SK-N-SH (cell line): ENCODE measurements around the gene CDH13. TPM values are rescaled to one million over a fixed set of nuclear protein-coding genes. Genes with fewer than 3 reads are reported as not detected.

Experiments used
- CTCF ChIA-PET: fragments of 300-600, 350-600 bp; formaldehyde crosslinking; extraction: SDS; loops from one replicate; lab custom pipeline; 2021; lab: Yijun Ruan, JAX
- POLR2A ChIA-PET: fragments of 350-600 bp; sonication (Branson Sonifier 250); formaldehyde crosslinking; extraction: SDS; loops from one replicate; lab custom pipeline; 2020; ENCODE audit warnings: antibody characterized with exemption, inconsistent platforms; lab: Yijun Ruan, JAX
- DNase-seq: peaks from one replicate; pipeline ENCODE4 v3.0.0; 2012
- H2AFZ ChIP-seq: fragments of 200-600 bp; sonication (generic); 2 replicates; pipeline ENCODE4 v1.8.1; 2016; ENCODE audit warnings: antibody characterized with exemption, mild to moderate bottlenecking, low read depth
- H3F3A ChIP-seq: fragments of 200-600 bp; sonication (generic); replicated peaks from 2 replicates; pipeline ENCODE3; 2016; ENCODE audit warnings: antibody characterized with exemption, mild to moderate bottlenecking; ENCODE audit not compliant: insufficient read depth
- H3K27ac ChIP-seq, 2 experiments: fragments of 200-500 bp in 1 of 2; fragments of 200-600 bp in 1 of 2; sonication (Bioruptor generic) in 1 of 2; sonication (generic), shearing (Covaris generic) in 1 of 2; 2 replicates each; pipeline versions ENCODE4 v1.5.1 to v1.6.1; 2014 to 2016; ENCODE audit warnings: low read depth in 2 of 2, inconsistent platforms in 1 of 2, low read length in 1 of 2, mild to moderate bottlenecking in 1 of 2, mixed read lengths in 1 of 2
- H3K27me3 ChIP-seq: fragments of 200-600 bp; sonication (generic), shearing (Covaris generic); 2 replicates; pipeline ENCODE4 v1.6.1; 2016; ENCODE audit warnings: mixed run types; ENCODE audit not compliant: insufficient read depth
- H3K36me3 ChIP-seq, 2 experiments: fragments of 200-500 bp in 1 of 2; fragments of 200-600 bp in 1 of 2; sonication (Bioruptor generic) in 1 of 2; sonication (generic) in 1 of 2; replicated peaks in 1 of 2; 2 replicates each; pipeline versions ENCODE3 to v1.5.1; 2014 to 2016; ENCODE audit warnings: low read length in 1 of 2, mild to moderate bottlenecking in 1 of 2; ENCODE audit not compliant: insufficient read depth in 2 of 2, control insufficient read depth in 1 of 2
- H3K4me1 ChIP-seq, 2 experiments: fragments of 200-500 bp in 1 of 2; fragments of 200-600 bp in 1 of 2; sonication (Bioruptor generic) in 1 of 2; sonication (generic), shearing (Covaris generic) in 1 of 2; 2 replicates each; pipeline versions ENCODE4 v1.5.1 to v1.6.1; 2014 to 2016; ENCODE audit warnings: low read depth in 1 of 2, low read length in 1 of 2, mixed run types in 1 of 2; ENCODE audit not compliant: insufficient read depth in 2 of 2, control insufficient read depth in 1 of 2
- H3K4me2 ChIP-seq: fragments of 200-600 bp; sonication (generic), shearing (Covaris generic); 2 replicates; pipeline ENCODE4 v1.6.1; 2017; ENCODE audit warnings: mixed run types
- H3K4me3 ChIP-seq, 2 experiments: fragments of 200-500 bp in 1 of 2; fragments of 200-600 bp in 1 of 2; sonication (Bioruptor generic) in 1 of 2; sonication (generic), shearing (Covaris generic) in 1 of 2; 2 replicates each; pipeline versions ENCODE4 v1.5.1 to v1.8.1; 2014 to 2016; ENCODE audit warnings: low read depth in 2 of 2, inconsistent platforms in 1 of 2, low read length in 1 of 2, mild to moderate bottlenecking in 1 of 2, mixed read lengths in 1 of 2, moderate library complexity in 1 of 2
- H3K79me2 ChIP-seq: fragments of 200-600 bp; sonication (generic); 2 replicates; pipeline ENCODE4 v1.8.1; 2017; ENCODE audit warnings: mild to moderate bottlenecking; ENCODE audit not compliant: insufficient read depth
- H3K9ac ChIP-seq: fragments of 200-600 bp; sonication (generic); 2 replicates; pipeline ENCODE4 v1.6.1; 2017; ENCODE audit warnings: mixed run types
- H3K9me2 ChIP-seq: fragments of 200-600 bp; sonication (generic); 2 replicates; pipeline ENCODE4 v1.6.1; 2017; ENCODE audit warnings: mixed run types
- H3K9me3 ChIP-seq: fragments of 200-600 bp; sonication (generic); 2 replicates; pipeline ENCODE4 v1.6.1; 2017; ENCODE audit warnings: mixed run types, mild to moderate bottlenecking, moderate library complexity
- H4K20me1 ChIP-seq: fragments of 200-600 bp; sonication (generic); 2 replicates; pipeline ENCODE4 v1.6.1; 2017; ENCODE audit warnings: mild to moderate bottlenecking, mixed run types; ENCODE audit not compliant: insufficient read depth
- EP300 ChIP-seq, 2 experiments: IDR thresholded peaks; 2 replicates each; pipeline versions ENCODE4 v1.4.0 to v1.6.1; 2012; ENCODE audit warnings: borderline replicate concordance in 1 of 2, low read depth in 1 of 2, low read length in 1 of 2
- FOSL2 ChIP-seq: IDR thresholded peaks from 2 replicates; pipeline ENCODE4 v1.4.0; 2012; ENCODE audit warnings: low read depth, mild to moderate bottlenecking, moderate library complexity, borderline replicate concordance
- FOXJ3 ChIP-seq: sonication (generic); formaldehyde crosslinking; IDR thresholded peaks from 2 replicates; pipeline ENCODE4 v1.5.1; 2020; ENCODE audit warnings: mild to moderate bottlenecking, missing genetic modification reagents
- GABPA ChIP-seq: IDR thresholded peaks from 2 replicates; pipeline ENCODE4 v1.4.0; 2012; ENCODE audit warnings: low read depth, mild to moderate bottlenecking
- JUND ChIP-seq: IDR thresholded peaks from 2 replicates; pipeline ENCODE4 v1.4.0; 2012
- MEF2A ChIP-seq: IDR thresholded peaks from 2 replicates; pipeline ENCODE4 v1.4.0; 2012; ENCODE audit warnings: low read depth, borderline replicate concordance
- MXI1 ChIP-seq: IDR thresholded peaks from 2 replicates; pipeline ENCODE4 v1.6.1; 2012; ENCODE audit warnings: mild to moderate bottlenecking, low read depth, low read length, improper control_type of control experiment
- NRF1 ChIP-seq: IDR thresholded peaks from 2 replicates; pipeline ENCODE4 v1.6.1; 2012; ENCODE audit warnings: low read depth, mild to moderate bottlenecking, low read length
- POLR2AphosphoS5 ChIP-seq: IDR thresholded peaks from 2 replicates; pipeline ENCODE4 v1.6.1; 2012; ENCODE audit warnings: low read depth, low read length
- RAD21 ChIP-seq: IDR thresholded peaks from 2 replicates; pipeline ENCODE4 v1.6.1; 2012; ENCODE audit warnings: mild to moderate bottlenecking, low read length
- RCOR1 ChIP-seq: fragments of 150-350 bp; IDR thresholded peaks from 2 replicates; pipeline ENCODE4 v1.6.1; 2017; ENCODE audit warnings: antibody characterized with exemption, low read length
- RFX5 ChIP-seq: IDR thresholded peaks from 2 replicates; pipeline ENCODE4 v1.6.1; 2012; ENCODE audit warnings: mild to moderate bottlenecking, improper control_type of control experiment, low read length
- RXRA ChIP-seq: IDR thresholded peaks from 2 replicates; pipeline ENCODE4 v1.4.0; 2012; ENCODE audit warnings: low read depth, mild to moderate bottlenecking, borderline replicate concordance
- SMC3 ChIP-seq: IDR thresholded peaks from 2 replicates; pipeline ENCODE4 v1.6.1; 2012; ENCODE audit warnings: low read depth, low read length, improper control_type of control experiment
- TAF1 ChIP-seq: IDR thresholded peaks from 2 replicates; pipeline ENCODE4 v1.6.1; 2012; ENCODE audit warnings: low read depth, mild to moderate bottlenecking, low read length, moderate library complexity, borderline replicate concordance
- YY1 ChIP-seq: IDR thresholded peaks from 2 replicates; pipeline ENCODE4 v1.4.0; 2012; ENCODE audit warnings: low read depth, mild to moderate bottlenecking
- WGBS: methylation state at CpG from one replicate; pipeline ENCODE4 v1.1.6; 2017; ENCODE audit warnings: low lambda C conversion rate; 5-methylcytosine and 5-hydroxymethylcytosine counted together
- polyA plus RNA-seq, 3 experiments: library from polyadenylated mRNA; depleted of rRNA; stranded (reverse); fragments of >200 nt; gene quantifications; 2 replicates each; pipeline ENCODE4 v1.2.3, GENCODE V29; 2012
- TF ChIP-seq, protein P1 (sequence below): IDR thresholded peaks from 2 replicates; pipeline ENCODE4 v1.4.0; 2012; ENCODE audit warnings: low read depth
- TF ChIP-seq, protein P2 (sequence below): fragments of 200-600 bp; sonication (generic); IDR thresholded peaks from 2 replicates; pipeline ENCODE4 v1.6.1; 2017; ENCODE audit warnings: antibody characterized with exemption, mild to moderate bottlenecking, moderate library complexity
- TF ChIP-seq, protein P3 (sequence below): IDR thresholded peaks from 2 replicates; pipeline ENCODE4; 2012

The CDH13 gene
- polyA plus RNA-seq, 1 of the 3 experiments (the other 2 are of a cell fraction): 93.0 TPM

DNA sequence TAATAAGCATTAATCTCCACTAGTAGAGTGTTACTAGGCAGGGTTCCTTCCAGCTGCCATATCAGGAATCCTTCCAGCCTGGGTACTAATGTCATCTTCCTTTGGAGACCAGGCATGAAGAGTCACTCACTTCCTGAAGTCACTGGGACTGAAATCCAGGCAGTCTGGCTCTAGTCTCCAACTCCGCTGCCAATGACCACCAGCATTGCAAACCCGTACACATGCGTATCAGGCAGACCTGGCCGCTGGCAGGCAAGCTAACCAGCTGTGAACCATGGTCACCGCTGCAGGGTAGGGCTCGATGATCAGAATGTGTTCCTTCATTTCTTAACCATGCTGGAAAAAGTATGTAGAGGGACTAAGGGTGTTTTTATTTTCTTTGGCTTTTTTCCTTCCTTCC lies 255.5 kb downstream of the CDH13 start (continued):
- no peak for TF ChIP-seq FOXJ3 (CRISPR knock-in tag)
- no peak for TF ChIP-seq TAF1
- TF ChIP-seq GABPA: no peak
- TF ChIP-seq, all 33 proteins: peak for 0

DNA sequence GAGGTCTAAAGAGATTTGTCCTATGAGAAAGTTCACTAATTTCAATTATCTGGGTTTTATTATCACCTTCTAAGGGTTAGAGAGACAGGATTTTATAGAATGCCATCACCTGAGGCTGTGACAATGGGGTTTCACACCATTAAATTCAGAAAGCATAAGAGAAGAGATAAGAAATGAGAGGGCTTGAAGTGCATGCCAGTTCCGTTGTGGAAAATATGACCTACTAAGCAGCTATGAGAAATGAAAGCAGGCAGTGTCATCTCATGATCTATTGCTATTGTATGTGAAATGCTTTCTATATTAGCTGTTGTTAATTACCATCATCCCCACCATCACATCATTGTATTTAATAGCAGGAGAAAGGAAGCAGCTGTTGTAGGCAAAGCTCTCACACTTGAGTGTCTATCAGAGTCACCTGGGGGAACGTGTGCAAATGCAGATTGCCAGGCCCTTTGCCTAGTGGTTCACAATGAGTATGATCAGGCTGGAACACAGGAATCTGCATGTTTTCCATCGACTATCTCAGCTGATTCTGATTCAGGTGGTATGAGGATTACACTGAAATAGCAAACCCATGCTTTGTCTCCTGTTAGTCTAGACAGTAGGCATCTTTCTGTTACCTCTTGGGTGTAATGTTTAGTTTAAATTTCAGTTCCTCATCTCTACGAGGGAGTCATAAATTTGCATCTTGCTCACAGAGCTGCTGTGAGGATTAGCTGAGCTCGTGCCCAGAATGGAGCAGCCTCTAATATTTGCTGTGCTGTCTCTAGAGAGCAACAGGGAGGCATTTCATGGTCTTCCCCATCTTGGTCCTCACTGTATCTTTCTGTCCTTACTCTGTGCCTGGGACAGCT lies 256.4 kb downstream of the CDH13 start:
- H2AFZ ChIP-seq: no peak overlapping the region
- no peak overlapping the region for H3K4me3 ChIP-seq
- no peaks in the 10 kb centered on the region for H3K9me3 ChIP-seq
- H3K4me1 ChIP-seq: peaks cover 0 to under 1% of the 10 kb centered on the region in 2 experiments; a peak in 1 of 4 replicates
- TF ChIP-seq POLR2AphosphoS5 (no peak), FOXJ3 (CRISPR knock-in tag) (no peak), MEF2A (no peak), TAF1 (no peak)
- TF ChIP-seq, protein P1, sequence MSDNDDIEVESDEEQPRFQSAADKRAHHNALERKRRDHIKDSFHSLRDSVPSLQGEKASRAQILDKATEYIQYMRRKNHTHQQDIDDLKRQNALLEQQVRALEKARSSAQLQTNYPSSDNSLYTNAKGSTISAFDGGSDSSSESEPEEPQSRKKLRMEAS: no peak
- TF ChIP-seq, all 33 proteins: peak for 0
- ChIA-PET POLR2A (no interaction called here), CTCF (no interaction called here)
- H3K27ac ChIP-seq: no peak overlapping the region
- no peak overlapping the region for H3K4me2 ChIP-seq
- 0 out of 2 replicates have a peak, but pooled peaks cover 4% of the 10 kb centered on the region for H3K79me2 ChIP-seq
- H3K36me3 ChIP-seq: no peaks in the 10 kb centered on the region
- no peak for DNase-seq
- no peak overlapping the region for H3K9ac ChIP-seq
- H3K27me3 ChIP-seq: no peaks in the 10 kb centered on the region
- H3K9me2 ChIP-seq: no peaks in the 10 kb centered on the region
- no peaks in the 10 kb centered on the region for H3F3A ChIP-seq
- 17% methylated on average over 5 of the region's 5 CpGs for WGBS
- H4K20me1 ChIP-seq: no peaks in the 10 kb centered on the region

DNA sequence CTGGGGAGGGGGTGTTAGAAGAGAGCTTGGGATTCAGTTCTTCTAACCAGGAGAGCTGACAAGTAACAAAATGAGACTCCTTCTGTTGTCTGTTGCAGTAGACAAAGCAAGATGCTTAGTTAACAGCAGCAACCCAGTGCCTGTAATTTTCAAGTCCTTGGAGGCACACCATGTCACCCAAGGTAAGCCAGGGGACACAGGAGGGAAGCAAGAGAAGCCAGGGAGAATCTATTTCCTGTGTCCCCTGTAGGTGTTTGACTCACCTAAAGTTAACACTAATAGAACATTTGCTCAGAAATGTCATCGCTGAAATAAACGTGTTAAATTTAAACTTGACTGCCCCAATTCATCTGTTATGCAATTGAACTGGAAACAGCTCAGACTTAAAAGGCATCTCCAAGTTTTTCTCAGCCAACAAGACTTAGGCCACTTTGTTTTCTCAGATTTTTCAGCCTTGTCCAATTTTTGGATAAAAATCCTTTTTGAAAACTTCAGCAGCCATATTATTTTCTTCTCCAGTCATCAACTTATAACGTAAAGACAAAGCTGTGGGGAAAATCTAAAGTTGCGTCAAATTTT lies 257.6 kb downstream of the CDH13 start:
- TF ChIP-seq RXRA: no peak
- no peak for TF ChIP-seq YY1
- TF ChIP-seq RFX5: no peak
- TF ChIP-seq NRF1: no peak
- TF ChIP-seq, protein P1: no peak
- no peak for TF ChIP-seq MEF2A
- TF ChIP-seq MXI1: no peak
- TF ChIP-seq, protein P2, sequence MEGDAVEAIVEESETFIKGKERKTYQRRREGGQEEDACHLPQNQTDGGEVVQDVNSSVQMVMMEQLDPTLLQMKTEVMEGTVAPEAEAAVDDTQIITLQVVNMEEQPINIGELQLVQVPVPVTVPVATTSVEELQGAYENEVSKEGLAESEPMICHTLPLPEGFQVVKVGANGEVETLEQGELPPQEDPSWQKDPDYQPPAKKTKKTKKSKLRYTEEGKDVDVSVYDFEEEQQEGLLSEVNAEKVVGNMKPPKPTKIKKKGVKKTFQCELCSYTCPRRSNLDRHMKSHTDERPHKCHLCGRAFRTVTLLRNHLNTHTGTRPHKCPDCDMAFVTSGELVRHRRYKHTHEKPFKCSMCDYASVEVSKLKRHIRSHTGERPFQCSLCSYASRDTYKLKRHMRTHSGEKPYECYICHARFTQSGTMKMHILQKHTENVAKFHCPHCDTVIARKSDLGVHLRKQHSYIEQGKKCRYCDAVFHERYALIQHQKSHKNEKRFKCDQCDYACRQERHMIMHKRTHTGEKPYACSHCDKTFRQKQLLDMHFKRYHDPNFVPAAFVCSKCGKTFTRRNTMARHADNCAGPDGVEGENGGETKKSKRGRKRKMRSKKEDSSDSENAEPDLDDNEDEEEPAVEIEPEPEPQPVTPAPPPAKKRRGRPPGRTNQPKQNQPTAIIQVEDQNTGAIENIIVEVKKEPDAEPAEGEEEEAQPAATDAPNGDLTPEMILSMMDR: no peak
- no peak for TF ChIP-seq SMC3
- TF ChIP-seq EP300 (IDR thresholded peaks at IDR 0.05; ENCODE audit: borderline replicate concordance in 1 of 2, low read depth in 1 of 2, low read length in 1 of 2): no peak
- TF ChIP-seq, protein P3, sequence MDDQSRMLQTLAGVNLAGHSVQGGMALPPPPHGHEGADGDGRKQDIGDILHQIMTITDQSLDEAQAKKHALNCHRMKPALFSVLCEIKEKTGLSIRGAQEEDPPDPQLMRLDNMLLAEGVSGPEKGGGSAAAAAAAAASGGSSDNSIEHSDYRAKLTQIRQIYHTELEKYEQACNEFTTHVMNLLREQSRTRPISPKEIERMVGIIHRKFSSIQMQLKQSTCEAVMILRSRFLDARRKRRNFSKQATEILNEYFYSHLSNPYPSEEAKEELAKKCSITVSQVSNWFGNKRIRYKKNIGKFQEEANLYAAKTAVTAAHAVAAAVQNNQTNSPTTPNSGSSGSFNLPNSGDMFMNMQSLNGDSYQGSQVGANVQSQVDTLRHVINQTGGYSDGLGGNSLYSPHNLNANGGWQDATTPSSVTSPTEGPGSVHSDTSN: no peak
- TF ChIP-seq TAF1: no peak
- no peak for TF ChIP-seq JUND
- no peak for TF ChIP-seq FOSL2
- no peak for TF ChIP-seq RAD21
- TF ChIP-seq RCOR1: no peak
- H3K4me2 ChIP-seq: no peak overlapping the region
- no peak overlapping the region for H3K27ac ChIP-seq
- no peaks in the 10 kb centered on the region for H3K9me2 ChIP-seq
- H3K9ac ChIP-seq: no peak overlapping the region
- POLR2A ChIA-PET: no interaction called here
- WGBS: 53% methylated on average over 4 of the region's 4 CpGs
- peaks cover 0 to 2% of the 10 kb centered on the region in 2 experiments; a peak in 1 of 4 replicates for H3K4me1 ChIP-seq
- H3K36me3 ChIP-seq: no peaks in the 10 kb centered on the region
- H4K20me1 ChIP-seq: no peaks in the 10 kb centered on the region
- H3K27me3 ChIP-seq: no peaks in the 10 kb centered on the region
- CTCF ChIA-PET: no interaction called here
- H3F3A ChIP-seq: no peaks in the 10 kb centered on the region
- no peak overlapping the region for H3K4me3 ChIP-seq
- no peaks in the 10 kb centered on the region for H3K9me3 ChIP-seq
- H2AFZ ChIP-seq: no peak overlapping the region
- no peak for DNase-seq
- 0 out of 2 replicates have a peak, but pooled peaks cover 4% of the 10 kb centered on the region for H3K79me2 ChIP-seq
